GM18868 (cell line): ENCODE results near the gene TRAPPC2.

Experiments used
- ATAC-seq: cut with Tn5 transposase; IDR thresholded peaks from one replicate; pipeline ENCODE4 v1.9.1; 2021; ENCODE audit warnings: mild to moderate bottlenecking, moderate library complexity; ENCODE audit not compliant: unreplicated experiment

The TRAPPC2 gene

GRCh38 chrX:13734278-13735172, at the start of gene TRAPPC2, which contains the start of gene OFD1:
Gene TRAPPC2 (minus strand): TSS chrX:13734620. CDS start chrX:13719963, 14,657 bp downstream.
Gene OFD1 (plus strand): TSS chrX:13734748. CDS start chrX:13735072, 324 bp downstream.
- peak; percentile 95 for ATAC-seq

- no peak for ATAC-seq
Measured at GRCh38 chrX:13780868-13781427, 46.5 kb upstream of the TRAPPC2 start.

- ATAC-seq: no peak
Measured at GRCh38 chrX:13778916-13779315, 44.5 kb upstream of the TRAPPC2 start.

GRCh38 chrX:13776387-13776786, 42.0 kb upstream of the TRAPPC2 start:
- no peak for ATAC-seq

- no peak for ATAC-seq
Measured at GRCh38 chrX:13775837-13776236, 41.4 kb upstream of the TRAPPC2 start.

- no peak for ATAC-seq
Measured at GRCh38 chrX:13774696-13775095, 40.3 kb upstream of the TRAPPC2 start.

GRCh38 chrX:13770013-13770535, 35.7 kb upstream of the TRAPPC2 start:
- ATAC-seq: no peak

- ATAC-seq: no peak
Measured at GRCh38 chrX:13768939-13769338, 34.5 kb upstream of the TRAPPC2 start.

- ATAC-seq: no peak
Measured at GRCh38 chrX:13764765-13765164, 30.3 kb upstream of the TRAPPC2 start.

GRCh38 chrX:13764281-13764680, 29.9 kb upstream of the TRAPPC2 start:
- no peak for ATAC-seq

GRCh38 chrX:13763489-13763888, 29.1 kb upstream of the TRAPPC2 start:
- no peak for ATAC-seq

GRCh38 chrX:13761606-13762414, 27.4 kb upstream of the TRAPPC2 start:
- ATAC-seq: peak; percentile 70

- no peak for ATAC-seq
Measured at GRCh38 chrX:13760426-13760825, 26.0 kb upstream of the TRAPPC2 start.

- ATAC-seq: peak; percentile 67
Measured at GRCh38 chrX:13759152-13759718, 24.8 kb upstream of the TRAPPC2 start.

- ATAC-seq: no peak
Measured at GRCh38 chrX:13756381-13756780, 22.0 kb upstream of the TRAPPC2 start.

GRCh38 chrX:13755254-13755653, 20.8 kb upstream of the TRAPPC2 start:
- no peak for ATAC-seq

GRCh38 chrX:13754765-13755164, 20.3 kb upstream of the TRAPPC2 start:
- no peak for ATAC-seq

GRCh38 chrX:13752646-13753045, 18.2 kb upstream of the TRAPPC2 start:
- peak; percentile 52 for ATAC-seq

- ATAC-seq: no peak
Measured at GRCh38 chrX:13752141-13752540, 17.7 kb upstream of the TRAPPC2 start.

GRCh38 chrX:13750812-13751211, 16.4 kb upstream of the TRAPPC2 start:
- peak; percentile 68 for ATAC-seq

- ATAC-seq: peak; percentile 47
Measured at GRCh38 chrX:13750204-13750603, 15.8 kb upstream of the TRAPPC2 start.
